K562 (cell line): ENCODE data around the gene GSDME. TPM values are rescaled to one million over a fixed set of nuclear protein-coding genes. Genes with fewer than 3 reads are reported as not detected.

ENCODE experiments used
- ATAC-seq: fragments of 200-7000 bp; cut with Tn5 transposase; 3 replicates; pipeline ENCODE4 v1.9.1; 2020; ENCODE audit warnings: moderate library complexity
- BruUV-seq: library from RNA; stranded (reverse); fragments of 400-500 nt; replicated peaks from 2 replicates; lab custom pipeline; 2021; lab: Mats Ljungman, UMichigan
- CTCF ChIA-PET: fragments of 300-600 bp; formaldehyde crosslinking; extraction: SDS; loops from one replicate; lab custom pipeline; 2021; ENCODE audit warnings: low intra/inter-chr PET ratio; lab: Yijun Ruan, JAX
- POLR2A ChIA-PET: fragments of 300-600, 350-650 bp; sonication (Branson Sonifier 250); formaldehyde crosslinking; extraction: SDS; loops from one replicate; lab custom pipeline; 2021; ENCODE audit warnings: antibody characterized with exemption, inconsistent platforms; lab: Yijun Ruan, JAX
- DNase-seq, 4 experiments: peaks; one replicate each; pipeline versions ENCODE4 v3.0.0 to v3.0.0-alpha.2; 2011 to 2018; ENCODE audit warnings: low spot score in 3 of 4, mixed read lengths in 3 of 4; ENCODE audit errors: extremely low read depth in 1 of 4
- FAIRE-seq: peaks from 2 replicates; lab custom pipeline; 2011; peaks lifted over from hg19 to GRCh38; lab: Jason Lieb, UNC
- H2AFZ ChIP-seq: 2 replicates; pipeline ENCODE4 v1.6.0; 2011; ENCODE audit warnings: low read depth, low read length, control low read depth, inconsistent platforms
- H3K27ac ChIP-seq: fragments of 200-600 bp; 3 replicates; pipeline ENCODE4 v1.8.0; 2011; ENCODE audit warnings: low read depth, mild to moderate bottlenecking, control low read depth, inconsistent platforms, low read length, moderate library complexity, mixed read lengths; ENCODE audit errors: extremely low read depth
- H3K27me3 ChIP-seq, 2 experiments: fragments of 300-600 bp in 1 of 2; 2 replicates in 1 of 2; 3 replicates in 1 of 2; pipeline versions ENCODE4 v1.6.0 to v1.8.0; 2011; ENCODE audit warnings: inconsistent platforms in 2 of 2, low read length in 2 of 2, mild to moderate bottlenecking in 1 of 2, mixed read lengths in 1 of 2, moderate library complexity in 1 of 2; ENCODE audit not compliant: control insufficient read depth in 2 of 2, insufficient read depth in 2 of 2
- H3K36me3 ChIP-seq: fragments of 300-600 bp; 3 replicates; pipeline ENCODE4 v1.8.0; 2011; ENCODE audit warnings: mild to moderate bottlenecking, low read length, inconsistent platforms; ENCODE audit not compliant: control insufficient read depth, insufficient read depth
- H3K4me1 ChIP-seq, 2 experiments: fragments of 200-600 bp in 1 of 2; replicated peaks in 1 of 2; 2 replicates in 1 of 2; 3 replicates in 1 of 2; pipeline versions ENCODE4 v1.5.1 to v1.8.0; 2011; ENCODE audit warnings: inconsistent platforms in 2 of 2, low read length in 2 of 2, mild to moderate bottlenecking in 1 of 2, mixed read lengths in 1 of 2, moderate library complexity in 1 of 2; ENCODE audit not compliant: control insufficient read depth in 2 of 2, insufficient read depth in 2 of 2
- H3K4me2 ChIP-seq: 2 replicates; pipeline ENCODE4 v1.6.1; 2011; ENCODE audit warnings: low read length, control low read depth, inconsistent platforms, mixed read lengths; ENCODE audit not compliant: insufficient read depth
- H3K4me3 ChIP-seq: fragments of 200-600 bp; sonication (generic), shearing (Covaris generic); 2 replicates; pipeline ENCODE4 v1.5.1; 2016; ENCODE audit warnings: control low read depth, inconsistent platforms
- H3K79me2 ChIP-seq: fragments of 200-600 bp; 3 replicates; pipeline ENCODE4 v1.8.0; 2011; ENCODE audit warnings: low read length, inconsistent platforms; ENCODE audit not compliant: control insufficient read depth, insufficient read depth
- H3K9ac ChIP-seq, 2 experiments: 2 replicates each; pipeline versions ENCODE4 v1.6.0 to v1.6.1; 2011; ENCODE audit warnings: low read depth in 2 of 2, low read length in 2 of 2, control low read depth in 1 of 2, inconsistent platforms in 1 of 2, mild to moderate bottlenecking in 1 of 2, mixed read lengths in 1 of 2; ENCODE audit not compliant: insufficient read depth in 1 of 2
- H3K9me1 ChIP-seq: one replicate; pipeline ENCODE4 v1.6.0; 2011; ENCODE audit warnings: inconsistent platforms, mild to moderate bottlenecking, low read length, moderate library complexity; ENCODE audit not compliant: control insufficient read depth, insufficient read depth
- H3K9me3 ChIP-seq: replicated peaks from 2 replicates; pipeline ENCODE4 v1.5.1; 2011; ENCODE audit warnings: low read depth, low read length, inconsistent platforms; ENCODE audit not compliant: control insufficient read depth, insufficient read depth
- H4K20me1 ChIP-seq: replicated peaks from 2 replicates; pipeline ENCODE4 v1.6.1; 2011; ENCODE audit warnings: low read length, inconsistent platforms, mixed read lengths; ENCODE audit not compliant: control insufficient read depth, insufficient read depth
- GTF2E2 ChIP-seq: fragments of 200-800 bp; sonication (Bioruptor generic); IDR thresholded peaks from 2 replicates; pipeline ENCODE4 v1.6.1; 2016; ENCODE audit warnings: missing genetic modification characterization, missing compliant biosample characterization
- HNRNPUL1 ChIP-seq: fragments of 200-400 bp; formaldehyde crosslinking; IDR thresholded peaks from 2 replicates; pipeline ENCODE4 v1.6.1; 2017; ENCODE audit warnings: low read length
- KAT8 ChIP-seq: fragments of 450-650 bp; IDR thresholded peaks from 2 replicates; pipeline ENCODE4 v1.6.1; 2016; ENCODE audit warnings: low read depth, mild to moderate bottlenecking
- NRF1 ChIP-seq, 2 experiments: fragments of 450-650 bp; IDR thresholded peaks in 1 of 2; conservative IDR thresholded peaks in 1 of 2; 2 replicates each; pipeline ENCODE4 v1.6.1; 2014; ENCODE audit warnings: mild to moderate bottlenecking in 2 of 2
- SMC3 ChIP-seq: conservative IDR thresholded peaks from 2 replicates; pipeline ENCODE4 v1.6.1; 2011; ENCODE audit warnings: low read depth, low read length, improper control_type of control experiment; ENCODE audit not compliant: insufficient read depth
- STAT5B ChIP-seq: fragments of 250-450 bp; sonication (Bioruptor Pico); IDR thresholded peaks from 2 replicates; pipeline ENCODE4 v1.8.0; 2021; ENCODE audit warnings: mild to moderate bottlenecking, inconsistent platforms
- XRCC3 ChIP-seq: fragments of 450-650 bp; IDR thresholded peaks from 2 replicates; pipeline ENCODE4 v1.6.1; 2017; ENCODE audit warnings: mild to moderate bottlenecking, moderate library complexity
- ZNF644 ChIP-seq: fragments of 200-800 bp; sonication (Bioruptor generic); IDR thresholded peaks from 2 replicates; pipeline ENCODE4 v1.6.1; 2016; ENCODE audit warnings: low read depth, missing genetic modification characterization, missing compliant biosample characterization
- ZNF668 ChIP-seq: fragments of 250-450 bp; sonication (Bioruptor Pico); IDR thresholded peaks from 2 replicates; pipeline ENCODE4 v1.8.0; 2022; ENCODE audit warnings: mild to moderate bottlenecking, inconsistent platforms
- WGBS: fragments of 100-300 bp; shearing (Covaris generic); methylation state at CpG from one replicate; pipeline ENCODE4 v1.1.6; 2016; ENCODE audit warnings: low coverage, mixed read lengths; ENCODE audit not compliant: insufficient coverage; ENCODE audit errors: missing lambda C conversion rate; 5-methylcytosine and 5-hydroxymethylcytosine counted together
- in situ Hi-C: fragments of 300-500 bp; cut with MboI; formaldehyde crosslinking; loops from 4 replicates; pipeline ENCODE4 v1.15.0; 2018; ENCODE audit warnings: inconsistent platforms, mixed read lengths
- intact Hi-C: fragments of 100-400 bp; cut with micrococcal nuclease; formaldehyde crosslinking; loops from 2 replicates; pipeline ENCODE4 v1.14.2; 2022
- polyA plus RNA-seq, 8 experiments: library from polyadenylated mRNA; depleted of rRNA in 4 of 8; stranded (reverse) in 5 of 8; unstranded in 3 of 8; fragments of >200 nt; fragmentation: Nextera tagmentation in 2 of 8; fragmentation: Illumina TruSeq in 1 of 8; extraction: Ambion mirVana in 2 of 8; extraction: Trizol in 1 of 8; gene quantifications; 2 replicates each; pipeline versions ENCODE4 v1.2.1 to v1.2.3, GENCODE V29; 2011 to 2014; ENCODE audit warnings: inconsistent platforms in 1 of 8, missing spikeins in 1 of 8
- total RNA-seq, 7 experiments: library from RNA; depleted of rRNA in 6 of 7; stranded (reverse); fragments of >200 nt in 6 of 7; fragmentation: Illumina TruSeq in 2 of 7; extraction: Trizol in 2 of 7; gene quantifications; 2 replicates each; pipeline versions ENCODE4 v1.2.1 to v1.2.3, GENCODE V29; 2011 to 2021; ENCODE audit warnings: low replicate concordance in 1 of 7
- TF ChIP-seq, protein P1 (sequence below): sonication (generic); formaldehyde crosslinking; IDR thresholded peaks from 2 replicates; pipeline ENCODE4 v1.8.1; 2023; ENCODE audit warnings: mild to moderate bottlenecking, missing genetic modification reagents, moderate library complexity
- TF ChIP-seq, protein P2 (sequence below), 2 experiments: fragments of 200-800 bp in 1 of 2; sonication (Bioruptor generic) in 1 of 2; sonication (generic) in 1 of 2; formaldehyde crosslinking in 1 of 2; IDR thresholded peaks in 1 of 2; conservative IDR thresholded peaks in 1 of 2; 2 replicates each; pipeline versions ENCODE4 v1.5.0 to v1.6.1; 2016 to 2020; ENCODE audit warnings: missing compliant biosample characterization in 1 of 2, missing genetic modification characterization in 1 of 2, missing genetic modification reagents in 1 of 2
- TF ChIP-seq, protein P3 (sequence below): fragments of 250-450 bp; sonication (Bioruptor Pico); IDR thresholded peaks from 2 replicates; pipeline ENCODE4 v1.5.1; 2021; ENCODE audit warnings: mild to moderate bottlenecking

Gene GSDME
- total and polyA plus RNA-seq, 9 of the 15 experiments (the other 6 are each of a cell fraction or from before 2014, with no cell fraction given), result 0.37 to 1.9 (median 0.62) TPM

DNA sequence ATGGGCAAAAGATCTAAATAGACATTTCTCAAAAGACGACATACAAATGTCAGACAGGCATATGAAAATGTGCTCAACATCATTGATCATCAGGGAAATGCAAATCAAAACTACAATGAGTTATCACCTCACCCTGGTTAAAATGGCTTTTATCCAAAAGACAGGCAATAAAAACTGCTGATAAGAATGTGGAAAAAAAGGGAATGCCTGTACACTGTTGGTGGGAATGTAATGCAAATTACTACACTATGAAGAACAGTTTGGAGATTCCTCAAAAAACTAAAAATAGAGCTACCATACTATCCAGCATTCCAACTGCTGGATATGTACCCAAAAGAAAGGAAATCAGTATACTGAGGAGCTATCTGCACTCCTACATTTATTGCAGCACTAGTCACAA is 18.0 kb downstream of the GSDME start:
- Histone ChIP-seq H3K9me3 (no peaks in the 10 kb centered on the region), H3K27me3 (peaks cover 5% of the 10 kb centered on the region in 2 experiments; a peak in 3 of 5 replicates), H3K9me1 (no peaks in the 10 kb centered on the region), H3K9ac (no peak overlapping the region), H3K79me2 (no peaks in the 10 kb centered on the region), H3K4me1 (peaks cover 0 to 4% of the 10 kb centered on the region in 2 experiments; a peak in 2 of 5 replicates), H4K20me1 (no peaks in the 10 kb centered on the region), H3K4me2 (no peak overlapping the region), H3K4me3 (no peak overlapping the region), H3K27ac (no peak overlapping the region), H2AFZ (no peak overlapping the region), H3K36me3 (no peaks in the 10 kb centered on the region)
- POLR2A ChIA-PET, result no interaction called here
- CTCF ChIA-PET, result no interaction called here
- 8% methylated on average over 1 of the region's 1 CpG for WGBS
- BruUV-seq, result no TSS peak
- in situ Hi-C loops, result no loop called here
- intact Hi-C loops, result no loop called here
- FAIRE-seq (no peak), DNase-seq (no peak), ATAC-seq (no peak)
- TF ChIP-seq, protein P1, sequence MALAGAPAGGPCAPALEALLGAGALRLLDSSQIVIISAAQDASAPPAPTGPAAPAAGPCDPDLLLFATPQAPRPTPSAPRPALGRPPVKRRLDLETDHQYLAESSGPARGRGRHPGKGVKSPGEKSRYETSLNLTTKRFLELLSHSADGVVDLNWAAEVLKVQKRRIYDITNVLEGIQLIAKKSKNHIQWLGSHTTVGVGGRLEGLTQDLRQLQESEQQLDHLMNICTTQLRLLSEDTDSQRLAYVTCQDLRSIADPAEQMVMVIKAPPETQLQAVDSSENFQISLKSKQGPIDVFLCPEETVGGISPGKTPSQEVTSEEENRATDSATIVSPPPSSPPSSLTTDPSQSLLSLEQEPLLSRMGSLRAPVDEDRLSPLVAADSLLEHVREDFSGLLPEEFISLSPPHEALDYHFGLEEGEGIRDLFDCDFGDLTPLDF (CRISPR knock-in tag), result no peak
- no peak for TF ChIP-seq SMC3
- TF ChIP-seq STAT5B (CRISPR knock-in tag), result no peak
- TF ChIP-seq, protein P2, sequence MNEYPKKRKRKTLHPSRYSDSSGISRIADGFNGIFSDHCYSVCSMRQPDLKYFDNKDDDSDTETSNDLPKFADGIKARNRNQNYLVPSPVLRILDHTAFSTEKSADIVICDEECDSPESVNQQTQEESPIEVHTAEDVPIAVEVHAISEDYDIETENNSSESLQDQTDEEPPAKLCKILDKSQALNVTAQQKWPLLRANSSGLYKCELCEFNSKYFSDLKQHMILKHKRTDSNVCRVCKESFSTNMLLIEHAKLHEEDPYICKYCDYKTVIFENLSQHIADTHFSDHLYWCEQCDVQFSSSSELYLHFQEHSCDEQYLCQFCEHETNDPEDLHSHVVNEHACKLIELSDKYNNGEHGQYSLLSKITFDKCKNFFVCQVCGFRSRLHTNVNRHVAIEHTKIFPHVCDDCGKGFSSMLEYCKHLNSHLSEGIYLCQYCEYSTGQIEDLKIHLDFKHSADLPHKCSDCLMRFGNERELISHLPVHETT (CRISPR knock-in tag; conservative IDR thresholded peaks at IDR 0.05 in 1 of 2, IDR thresholded peaks at IDR 0.05 in 1 of 2), result no peak
- TF ChIP-seq NRF1 (conservative IDR thresholded peaks at IDR 0.05 in 1 of 2, IDR thresholded peaks at IDR 0.05 in 1 of 2), result no peak
- TF ChIP-seq ZNF644, result no peak
- TF ChIP-seq XRCC3, result no peak
- TF ChIP-seq GTF2E2, result no peak
- no peak for TF ChIP-seq KAT8
- TF ChIP-seq, protein P3, sequence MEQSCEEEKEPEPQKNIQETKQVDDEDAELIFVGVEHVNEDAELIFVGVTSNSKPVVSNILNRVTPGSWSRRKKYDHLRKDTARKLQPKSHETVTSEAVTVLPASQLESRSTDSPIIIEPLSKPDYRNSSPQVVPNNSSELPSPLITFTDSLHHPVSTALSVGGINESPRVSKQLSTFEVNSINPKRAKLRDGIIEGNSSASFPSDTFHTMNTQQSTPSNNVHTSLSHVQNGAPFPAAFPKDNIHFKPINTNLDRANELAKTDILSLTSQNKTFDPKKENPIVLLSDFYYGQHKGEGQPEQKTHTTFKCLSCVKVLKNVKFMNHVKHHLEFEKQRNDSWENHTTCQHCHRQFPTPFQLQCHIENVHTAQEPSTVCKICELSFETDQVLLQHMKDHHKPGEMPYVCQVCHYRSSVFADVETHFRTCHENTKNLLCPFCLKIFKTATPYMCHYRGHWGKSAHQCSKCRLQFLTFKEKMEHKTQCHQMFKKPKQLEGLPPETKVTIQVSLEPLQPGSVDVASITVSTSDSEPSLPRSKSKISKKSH (CRISPR knock-in tag), result no peak
- TF ChIP-seq ZNF668, result no peak
- no peak for TF ChIP-seq HNRNPUL1
